ENCODE data around the gene HSH2D.
"Not testable (repeated sequence)": the region's sequence is repeated elsewhere in the genome, so short reads cannot be mapped to it uniquely, and the experiment has no call there.

Gene HSH2D

GRCh38 chr19:16119075-16119857, 24.2 kb upstream of the HSH2D start:
- not testable (repeated sequence) for DNase-seq (ENCODE audit: low read depth in 2 of 2)

GRCh38 chr19:16121141-16121540, 22.3 kb upstream of the HSH2D start:
- no peak for DNase-seq (ENCODE audit: low read depth in 2 of 2)

- no peak for DNase-seq (ENCODE audit: low read depth in 2 of 2)
Observed at GRCh38 chr19:16121967-16122366, 21.5 kb upstream of the HSH2D start.

- no peak for DNase-seq (ENCODE audit: low read depth in 2 of 2)
Observed at GRCh38 chr19:16124953-16125352, 18.5 kb upstream of the HSH2D start.

- no peak for DNase-seq (ENCODE audit: low read depth in 2 of 2)
Observed at GRCh38 chr19:16125737-16126495, 17.6 kb upstream of the HSH2D start.

- no peak for DNase-seq (ENCODE audit: low read depth in 2 of 2)
Observed at GRCh38 chr19:16127080-16127479, 16.4 kb upstream of the HSH2D start.

- no peak for DNase-seq (ENCODE audit: low read depth in 2 of 2)
Observed at GRCh38 chr19:16127776-16128371, 15.6 kb upstream of the HSH2D start.

GRCh38 chr19:16131648-16132047, 11.8 kb upstream of the HSH2D start:
- DNase-seq (ENCODE audit: low read depth in 2 of 2), result no peak

- no peak for DNase-seq (ENCODE audit: low read depth in 2 of 2)
Observed at GRCh38 chr19:16133818-16134217, 9.7 kb upstream of the HSH2D start.

GRCh38 chr19:16134510-16134909, 9.0 kb upstream of the HSH2D start:
- no peak for DNase-seq (ENCODE audit: low read depth in 2 of 2)

GRCh38 chr19:16135430-16136127, 7.9 kb upstream of the HSH2D start:
- DNase-seq (ENCODE audit: low read depth in 2 of 2), result no peak

GRCh38 chr19:16136185-16136999, 7.1 kb upstream of the HSH2D start:
- no peak for DNase-seq (ENCODE audit: low read depth in 2 of 2)

GRCh38 chr19:16139752-16140151, 3.7 kb upstream of the HSH2D start:
- DNase-seq (ENCODE audit: low read depth in 2 of 2), result no peak

GRCh38 chr19:16141043-16141442, 2.4 kb upstream of the HSH2D start:
- DNase-seq (ENCODE audit: low read depth in 2 of 2), result no peak

GRCh38 chr19:16142032-16142580, 1.4 kb upstream of the HSH2D start:
- DNase-seq (ENCODE audit: low read depth in 2 of 2), result no peak

GRCh38 chr19:16144216-16144581, 714 bp downstream of the HSH2D start:
- DNase-seq (ENCODE audit: low read depth in 2 of 2), result no peak

GRCh38 chr19:16146112-16146511, 2.6 kb downstream of the HSH2D start:
- DNase-seq (ENCODE audit: low read depth in 2 of 2), result no peak

- DNase-seq (ENCODE audit: low read depth in 2 of 2), result no peak
Observed at GRCh38 chr19:16148443-16149229, 5.2 kb downstream of the HSH2D start.

GRCh38 chr19:16153582-16154336, 10.3 kb downstream of the HSH2D start:
- no peak for DNase-seq (ENCODE audit: low read depth in 2 of 2)

- no peak for DNase-seq (ENCODE audit: low read depth in 2 of 2)
Observed at GRCh38 chr19:16154557-16154956, 11.1 kb downstream of the HSH2D start.

Measured in stimulated activated CD8-positive, alpha-beta memory T cell treated with anti-CD3 and anti-CD28 coated beads, Interleukin-15, amount 100 ng/mL, for 4 hours (primary cell).